Ecto neural progenitor cell (in vitro differentiated cells): Measurements from ENCODE around the gene NOP9.
"Not testable (repeated sequence)": the region's sequence is repeated elsewhere in the genome, so short reads cannot be mapped to it uniquely, and the experiment has no call there.

Source experiments
- DNase-seq: peaks from one replicate; pipeline ENCODE4 v3.0.0-alpha.2; 2018; ENCODE audit warnings: low spot score

Gene NOP9

DNA sequence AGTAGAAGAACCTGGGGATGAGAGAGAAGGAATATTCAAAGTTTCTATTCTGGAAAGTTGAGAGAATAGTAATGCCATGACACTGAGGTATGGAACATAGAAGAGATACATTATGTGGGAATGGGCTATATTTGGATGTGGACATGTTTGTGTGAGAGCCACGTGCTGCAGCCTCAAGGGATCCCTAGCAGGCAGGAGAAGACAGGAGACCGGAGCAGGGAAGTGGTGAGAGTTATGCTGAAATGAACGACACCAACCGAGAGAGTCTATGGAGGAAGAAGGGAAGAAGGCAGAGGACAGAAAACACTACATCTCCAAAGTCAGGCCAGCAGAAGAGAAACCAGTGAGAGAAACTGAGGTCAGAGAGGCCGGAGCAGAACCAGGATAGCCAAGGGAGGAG lies 50.1 kb downstream of the NOP9 start:
- DNase-seq: no peak

DNA sequence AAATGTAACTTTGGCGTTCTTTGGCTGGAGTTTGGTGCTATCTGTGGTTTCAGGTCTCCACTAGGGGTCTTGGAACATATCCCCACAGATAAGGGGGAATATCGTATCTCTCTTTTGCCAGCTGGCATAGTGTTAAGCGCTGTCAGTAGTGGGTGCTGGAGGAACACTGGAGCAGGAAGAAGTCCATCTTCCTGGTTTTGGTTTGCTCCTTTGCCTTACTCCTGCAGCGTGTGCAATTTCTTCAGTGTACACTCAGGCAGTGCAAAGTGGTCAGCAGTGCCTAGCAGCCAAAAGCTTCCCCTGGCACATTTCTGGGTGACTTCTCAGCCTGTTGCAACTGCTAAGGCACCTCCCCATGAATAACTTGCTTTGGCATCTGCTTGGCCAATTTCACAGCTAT lies 51.9 kb downstream of the NOP9 start:
- DNase-seq: no peak

DNA sequence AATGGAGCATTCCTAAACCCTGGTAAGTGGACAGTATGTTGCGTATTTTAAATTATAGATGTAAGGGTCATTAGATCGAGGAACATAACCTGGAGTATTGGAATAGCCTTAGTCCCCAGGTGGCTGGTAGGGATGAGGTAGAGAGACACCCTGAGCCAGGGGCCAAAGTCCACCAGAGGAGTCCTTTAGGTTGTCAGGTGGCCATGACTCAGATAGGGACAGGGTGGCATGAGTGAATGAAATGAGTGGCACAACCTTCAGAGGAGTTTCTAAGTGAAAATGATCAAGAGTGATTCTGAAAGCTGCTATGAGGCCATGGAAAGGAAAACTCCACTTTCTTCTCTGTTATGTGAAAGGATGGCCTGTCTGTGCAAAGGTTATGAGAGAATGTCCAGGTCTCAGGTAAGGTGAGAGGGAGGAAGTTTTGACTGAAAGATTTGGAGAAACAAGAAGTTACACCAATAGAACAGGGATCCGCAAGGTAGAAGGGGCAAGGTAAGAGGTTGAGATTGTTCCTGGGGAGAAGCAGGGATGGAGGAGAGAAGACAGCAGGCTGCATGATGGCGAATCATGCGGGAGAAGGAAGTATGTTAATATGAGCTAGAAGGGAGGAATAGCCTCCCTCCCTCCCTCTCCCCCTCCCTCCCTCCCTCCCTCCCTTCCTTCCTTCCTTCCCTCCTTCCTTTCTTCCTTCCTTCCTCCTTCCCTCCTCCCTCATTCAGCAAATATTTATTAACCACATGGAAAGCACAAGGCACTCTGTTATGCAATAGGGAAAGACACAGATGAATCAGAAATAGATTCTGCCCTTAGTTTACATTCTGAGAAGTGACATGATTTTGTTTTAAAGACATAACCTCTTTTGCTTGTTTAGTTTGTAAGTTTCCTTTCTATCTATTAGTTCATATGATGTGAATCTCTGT lies 54.2 kb downstream of the NOP9 start:
- no peak for DNase-seq

DNA sequence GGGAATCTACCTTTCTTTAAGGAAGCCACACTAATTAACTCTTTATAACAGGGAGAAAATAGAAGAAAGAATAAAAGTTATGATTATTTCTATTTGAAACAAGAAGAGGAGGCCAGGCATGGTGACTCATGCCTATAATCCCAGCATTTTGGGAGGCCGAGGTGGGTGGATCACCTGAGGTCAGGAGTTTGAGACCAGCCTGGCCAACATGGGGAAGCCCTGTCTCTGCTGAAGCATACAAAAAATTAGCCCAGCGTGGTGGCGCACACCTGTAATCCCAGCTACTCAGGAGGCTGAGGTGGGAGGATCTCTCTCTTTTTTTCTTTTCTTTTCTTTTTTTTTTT lies 54.8 kb downstream of the NOP9 start:
- not testable (repeated sequence) for DNase-seq

DNA sequence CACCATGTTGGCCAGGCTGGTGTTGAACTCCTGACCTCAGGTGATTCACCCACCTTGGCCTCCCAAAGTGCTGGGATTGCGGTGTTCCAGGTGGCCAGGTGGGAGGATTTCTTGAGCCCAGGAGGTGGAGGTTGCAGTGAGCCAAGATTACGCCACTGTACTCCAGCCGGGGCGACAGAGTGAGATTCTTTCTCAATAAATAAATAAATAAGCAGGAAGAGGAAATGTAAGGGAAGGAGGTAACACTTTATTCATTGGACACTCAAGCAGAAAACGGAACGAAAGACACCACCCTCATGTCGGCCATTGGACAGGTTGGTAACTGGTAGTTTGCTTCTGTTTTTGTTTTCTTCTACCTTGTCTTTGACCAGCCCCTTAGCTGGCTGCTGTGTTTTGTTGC lies 55.4 kb downstream of the NOP9 start:
- DNase-seq: no peak

DNA sequence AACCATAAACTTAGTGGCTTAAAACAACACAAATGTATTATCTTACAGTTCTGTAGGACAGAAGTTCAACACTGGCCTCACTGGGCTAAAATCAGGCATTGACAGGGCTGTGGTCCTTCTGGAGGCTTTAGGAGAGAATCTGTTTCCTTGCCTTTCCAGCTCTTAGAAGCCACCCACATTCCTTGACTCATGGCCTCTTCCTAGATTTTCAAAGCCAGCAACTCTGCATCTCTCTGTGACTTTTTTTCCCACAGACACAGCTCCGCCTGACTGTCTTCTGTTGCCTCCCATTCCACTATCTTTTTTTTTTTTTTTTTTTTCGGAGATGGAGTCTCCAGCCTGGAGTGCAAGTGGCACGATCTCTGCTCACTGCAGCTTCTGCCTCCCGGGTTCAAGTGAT lies 56.6 kb downstream of the NOP9 start:
- no peak for DNase-seq
